RCC 7860 (cell line): Measurements from ENCODE around the gene SH3RF3.
"Not testable (repeated sequence)": the region's sequence is repeated elsewhere in the genome, so short reads cannot be mapped to it uniquely, and the experiment has no call there.

Source experiments
- DNase-seq: peaks from one replicate; pipeline ENCODE4 v3.0.0-alpha.2; 2015; ENCODE audit warnings: low spot score
- FAIRE-seq: peaks from 2 replicates; lab custom pipeline; 2012; peaks lifted over from hg19 to GRCh38; lab: Jason Lieb, UNC

The SH3RF3 gene

GRCh38 chr2:109213646-109214433 lies 84.8 kb downstream of the SH3RF3 start:
- DNase-seq: peak; percentile 46
- no peak for FAIRE-seq

- DNase-seq: no peak
- FAIRE-seq: no peak
Observed at GRCh38 chr2:109214651-109215371, 85.8 kb downstream of the SH3RF3 start.

GRCh38 chr2:109215866-109216265 lies 86.9 kb downstream of the SH3RF3 start:
- FAIRE-seq (no peak), DNase-seq (no peak)

- FAIRE-seq (no peak), DNase-seq (no peak)
Observed at GRCh38 chr2:109216332-109216731, 87.3 kb downstream of the SH3RF3 start.

GRCh38 chr2:109217362-109218086 lies 88.5 kb downstream of the SH3RF3 start:
- DNase-seq: no peak
- no peak for FAIRE-seq

GRCh38 chr2:109218087-109218791 lies 89.2 kb downstream of the SH3RF3 start:
- FAIRE-seq (no peak), DNase-seq (no peak)

- no peak for FAIRE-seq
Observed at GRCh38 chr2:109218792-109219126, 89.8 kb downstream of the SH3RF3 start.

GRCh38 chr2:109220860-109221259 lies 91.9 kb downstream of the SH3RF3 start:
- DNase-seq (no peak), FAIRE-seq (no peak)

More at GRCh38 chr2:109218792-109219126, 89.8 kb downstream of the SH3RF3 start:
- no peak for DNase-seq

GRCh38 chr2:109221316-109221715 lies 92.3 kb downstream of the SH3RF3 start:
- FAIRE-seq, DNase-seq: not testable (repeated sequence)

- no peak for FAIRE-seq
- DNase-seq: no peak
Observed at GRCh38 chr2:109222422-109222821, 93.4 kb downstream of the SH3RF3 start.

- no peak for DNase-seq
- FAIRE-seq: no peak
Observed at GRCh38 chr2:109222825-109223471, 93.9 kb downstream of the SH3RF3 start.

- DNase-seq (no peak), FAIRE-seq (no peak)
Observed at GRCh38 chr2:109223490-109223889, 94.5 kb downstream of the SH3RF3 start.

- FAIRE-seq, DNase-seq: not testable (repeated sequence)
Observed at GRCh38 chr2:109224341-109224740, 95.3 kb downstream of the SH3RF3 start.

GRCh38 chr2:109225170-109225782 lies 96.3 kb downstream of the SH3RF3 start:
- DNase-seq (no peak), FAIRE-seq (no peak)

- DNase-seq (no peak), FAIRE-seq (no peak)
Observed at GRCh38 chr2:109226128-109226527, 97.1 kb downstream of the SH3RF3 start.

GRCh38 chr2:109226622-109227021 lies 97.6 kb downstream of the SH3RF3 start:
- DNase-seq (no peak), FAIRE-seq (no peak)

GRCh38 chr2:109229094-109229675 lies 100.2 kb downstream of the SH3RF3 start:
- FAIRE-seq: no peak

GRCh38 chr2:109230941-109231420 lies 102.0 kb downstream of the SH3RF3 start:
- FAIRE-seq (no peak), DNase-seq (no peak)

More at GRCh38 chr2:109229094-109229675, 100.2 kb downstream of the SH3RF3 start:
- no peak for DNase-seq

- FAIRE-seq (no peak), DNase-seq (no peak)
Observed at GRCh38 chr2:109231428-109231827, 102.4 kb downstream of the SH3RF3 start.
